Transverse colon (tissue), 4 donors: ENCODE results near the gene S100A10. TPM values are rescaled to one million over a fixed set of nuclear protein-coding genes. Genes with fewer than 3 reads are reported as not detected.

ENCODE experiments used
- DNase-seq: peaks from one replicate; pipeline ENCODE4 v3.0.0-alpha.2; 2019
- H3K27ac ChIP-seq, 4 donors: fragments of 200-600 bp; sonication (generic); 2 replicates each; pipeline ENCODE4 v1.5.1; 2016 to 2018; ENCODE audit warnings: inconsistent platforms in 4 of 4
- H3K27me3 ChIP-seq: fragments of 200-600 bp; sonication (generic); 2 replicates; pipeline ENCODE4 v1.5.1; 2017; ENCODE audit warnings: inconsistent platforms
- H3K36me3 ChIP-seq, 4 donors: fragments of 200-600 bp; sonication (generic); 2 replicates each; pipeline ENCODE4 v1.5.1; 2017 to 2019; ENCODE audit warnings: inconsistent platforms in 4 of 4
- H3K4me1 ChIP-seq, 4 donors: fragments of 200-600 bp; sonication (generic); 2 replicates each; pipeline ENCODE4 v1.5.1; 2017 to 2020; ENCODE audit warnings: inconsistent platforms in 4 of 4
- H3K4me3 ChIP-seq, 4 donors: fragments of 200-600 bp; sonication (generic); 1 replicate in 1 of 4; 2 replicates in 3 of 4; pipeline versions ENCODE4 v1.5.1 to v1.6.1; 2017 to 2019; ENCODE audit warnings: inconsistent platforms in 4 of 4
- H3K9me3 ChIP-seq, 2 donors: fragments of 200-600 bp; sonication (generic); 2 replicates each; pipeline ENCODE4 v1.5.1; 2017 to 2019; ENCODE audit warnings: inconsistent platforms in 2 of 2
- CTCF ChIP-seq, 5 experiments: fragments of 200-600 bp in 3 of 5; fragments of 450-650 bp in 2 of 5; sonication (generic) in 3 of 5; IDR thresholded peaks; 1 replicate in 2 of 5; 2 replicates in 3 of 5; pipeline ENCODE4 v1.5.1; 2016 to 2017; ENCODE audit warnings: antibody characterized with exemption in 5 of 5, inconsistent platforms in 3 of 5, mild to moderate bottlenecking in 2 of 5, moderate library complexity in 1 of 5
- EP300 ChIP-seq: sonication (generic); formaldehyde crosslinking; IDR thresholded peaks from one replicate; pipeline ENCODE4 v1.6.1; 2017; ENCODE audit warnings: antibody characterized with exemption, low read depth
- POLR2A ChIP-seq: fragments of 450-650 bp; IDR thresholded peaks from one replicate; pipeline ENCODE4 v1.6.1; 2016; ENCODE audit warnings: antibody characterized with exemption, mild to moderate bottlenecking, moderate library complexity
- POLR2AphosphoS5 ChIP-seq, 3 donors: sonication (generic); formaldehyde crosslinking; IDR thresholded peaks; one replicate each; pipeline ENCODE4 v1.6.1; 2016; ENCODE audit warnings: antibody characterized with exemption in 3 of 3
- WGBS, 2 donors: methylation state at CpG; one replicate each; pipeline ENCODE4 v1.1.5; 2018; ENCODE audit warnings: low coverage in 1 of 2; 5-methylcytosine and 5-hydroxymethylcytosine counted together
- in situ Hi-C, 4 donors: fragments of 200-750 bp; cut with MboI; loops; one replicate each; pipeline versions ENCODE4 v1.15.0 to v1.15.1; 2017; ENCODE audit warnings: low sequenced_read_pairs in 3 of 4, low pct_ligation_motif_present in 1 of 4, low pct_unique_long_range_greater_than_20kb in 1 of 4
- intact Hi-C: fragments of 100-400 bp; cut with DNase I; formaldehyde crosslinking; loops from one replicate; pipeline ENCODE4 v1.15.1; 2023; ENCODE audit warnings: low total_unique reads
- total RNA-seq, 4 donors: library from RNA; depleted of rRNA; stranded (reverse); fragments of >200 nt; gene quantifications; one replicate each; pipeline ENCODE4 v1.1.0, GENCODE V29; 2016

S100A10 gene
- total RNA-seq, 4 donors from 2014 or later: 59.1 to 289 (median 251) TPM

- no peak for DNase-seq
- TF ChIP-seq POLR2A: no peak
- TF ChIP-seq POLR2AphosphoS5 (IDR thresholded peaks at IDR 0.05): no peak
- Histone ChIP-seq H3K36me3 (peaks cover 0 to 24% (median 11%) of the 10 kb centered on the region in 4 donors), H3K4me3 (no peak overlapping the region), H3K9me3 (no peaks in the 10 kb centered on the region), H3K4me1 (peaks cover 0 to 10% (median 7%) of the 10 kb centered on the region in 4 donors), H3K27me3 (no peaks in the 10 kb centered on the region), H3K27ac (no peak overlapping the region)
- WGBS, 2 donors: 87 to 88% methylated on average over 8 of the region's 8 CpGs
- intact Hi-C loops: no loop called here
- in situ Hi-C loops: no loop called here
Measured at GRCh38 chr1:152029144-152029928, 35.7 kb upstream of the S100A10 start.

- Histone ChIP-seq H3K36me3 (peaks cover 0 to 10% (median 2%) of the 10 kb centered on the region in 4 donors), H3K4me1 (no peaks in the 10 kb centered on the region), H3K4me3 (no peak overlapping the region), H3K9me3 (no peaks in the 10 kb centered on the region), H3K27me3 (no peaks in the 10 kb centered on the region), H3K27ac (no peak overlapping the region)
- intact Hi-C loops (no loop called here), in situ Hi-C loops (no loop called here)
- 57 to 69% methylated on average over 2 to 3 of the region's 3 CpGs for WGBS, 2 donors
- no peak for DNase-seq
- TF ChIP-seq CTCF (IDR thresholded peaks at IDR 0.05): no peak
- no peak for TF ChIP-seq POLR2A
- TF ChIP-seq POLR2AphosphoS5 (IDR thresholded peaks at IDR 0.05): no peak
- no peak for TF ChIP-seq EP300
Measured at GRCh38 chr1:152026895-152027294, 33.2 kb upstream of the S100A10 start.

- Histone ChIP-seq H3K36me3 (no peaks in the 10 kb centered on the region), H3K27me3 (no peaks in the 10 kb centered on the region), H3K9me3 (no peaks in the 10 kb centered on the region), H3K4me1 (no peaks in the 10 kb centered on the region), H3K4me3 (no peak overlapping the region), H3K27ac (no peak overlapping the region)
- WGBS, 2 donors: 61 to 64% methylated on average over 2 to 4 of the region's 4 CpGs
- in situ Hi-C loops (loop anchor here in 2 of 4 donors (25.0 kb wide), 1 partner anchor 112 kb away; the partner anchor contains the start of gene THEM4 (in 2 of the 2)), intact Hi-C loops (no loop called here)
- TF ChIP-seq EP300 (no peak), POLR2A (no peak), POLR2AphosphoS5 (IDR thresholded peaks at IDR 0.05) (no peak), CTCF (IDR thresholded peaks at IDR 0.05) (no peak)
- no peak for DNase-seq
Measured at GRCh38 chr1:152024223-152024622, 30.6 kb upstream of the S100A10 start.

GRCh38 chr1:152023221-152023620, 29.6 kb upstream of the S100A10 start:
- no peak overlapping the region for H3K27ac ChIP-seq
- in situ Hi-C loops: loop anchor here in 2 of 4 donors (25.0 kb wide), 1 partner anchor 111 kb away; the partner anchor contains the start of gene THEM4 (in 2 of the 2)
- H3K36me3 ChIP-seq: no peaks in the 10 kb centered on the region
- WGBS, 2 donors: 83 to 91% methylated on average over 2 to 4 of the region's 4 CpGs
- no peaks in the 10 kb centered on the region for H3K4me1 ChIP-seq
- intact Hi-C loops: no loop called here
- H3K27me3 ChIP-seq: no peaks in the 10 kb centered on the region
- no peak overlapping the region for H3K4me3 ChIP-seq
- no peak for TF ChIP-seq EP300
- no peak for TF ChIP-seq CTCF (IDR thresholded peaks at IDR 0.05)
- no peak for TF ChIP-seq POLR2AphosphoS5 (IDR thresholded peaks at IDR 0.05)
- TF ChIP-seq POLR2A: no peak
- no peaks in the 10 kb centered on the region for H3K9me3 ChIP-seq
- DNase-seq: no peak
